GM10266 (cell line): Measurements from ENCODE around the gene EYS.
"Not testable (repeated sequence)": the region's sequence is repeated elsewhere in the genome, so short reads cannot be mapped to it uniquely, and the experiment has no call there.

ENCODE experiments used
- DNase-seq: peaks from one replicate; pipeline ENCODE4 v3.0.0; 2012; ENCODE audit errors: extremely low spot score
- TF ChIP-seq, protein P1 (sequence below): IDR thresholded peaks from 2 replicates; pipeline ENCODE4 v1.5.1; 2012; ENCODE audit warnings: mild to moderate bottlenecking, low read depth; ENCODE audit not compliant: control insufficient read depth, insufficient read depth; ENCODE audit errors: missing control alignments

Gene EYS

DNA sequence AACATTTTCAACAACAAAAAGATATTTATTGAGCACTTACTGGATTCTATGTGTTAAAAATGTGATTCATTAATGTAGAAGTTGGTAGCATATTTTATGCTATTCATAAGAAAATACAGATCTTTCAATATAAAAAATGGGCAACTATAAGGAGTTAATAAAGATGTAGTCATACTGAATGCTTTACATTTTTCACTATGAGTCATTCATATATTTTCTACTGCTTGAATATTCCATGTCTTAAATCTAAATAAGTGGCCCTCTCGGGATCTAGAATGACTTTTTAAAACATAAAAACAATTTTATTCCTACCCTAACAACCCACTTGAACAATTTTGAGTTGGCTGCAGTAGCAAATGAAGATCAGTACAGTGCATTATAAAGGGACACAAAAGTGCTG is 1709.3 kb downstream of the EYS start:
- DNase-seq, result no peak
- TF ChIP-seq, protein P1, sequence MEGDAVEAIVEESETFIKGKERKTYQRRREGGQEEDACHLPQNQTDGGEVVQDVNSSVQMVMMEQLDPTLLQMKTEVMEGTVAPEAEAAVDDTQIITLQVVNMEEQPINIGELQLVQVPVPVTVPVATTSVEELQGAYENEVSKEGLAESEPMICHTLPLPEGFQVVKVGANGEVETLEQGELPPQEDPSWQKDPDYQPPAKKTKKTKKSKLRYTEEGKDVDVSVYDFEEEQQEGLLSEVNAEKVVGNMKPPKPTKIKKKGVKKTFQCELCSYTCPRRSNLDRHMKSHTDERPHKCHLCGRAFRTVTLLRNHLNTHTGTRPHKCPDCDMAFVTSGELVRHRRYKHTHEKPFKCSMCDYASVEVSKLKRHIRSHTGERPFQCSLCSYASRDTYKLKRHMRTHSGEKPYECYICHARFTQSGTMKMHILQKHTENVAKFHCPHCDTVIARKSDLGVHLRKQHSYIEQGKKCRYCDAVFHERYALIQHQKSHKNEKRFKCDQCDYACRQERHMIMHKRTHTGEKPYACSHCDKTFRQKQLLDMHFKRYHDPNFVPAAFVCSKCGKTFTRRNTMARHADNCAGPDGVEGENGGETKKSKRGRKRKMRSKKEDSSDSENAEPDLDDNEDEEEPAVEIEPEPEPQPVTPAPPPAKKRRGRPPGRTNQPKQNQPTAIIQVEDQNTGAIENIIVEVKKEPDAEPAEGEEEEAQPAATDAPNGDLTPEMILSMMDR, result no peak

DNA sequence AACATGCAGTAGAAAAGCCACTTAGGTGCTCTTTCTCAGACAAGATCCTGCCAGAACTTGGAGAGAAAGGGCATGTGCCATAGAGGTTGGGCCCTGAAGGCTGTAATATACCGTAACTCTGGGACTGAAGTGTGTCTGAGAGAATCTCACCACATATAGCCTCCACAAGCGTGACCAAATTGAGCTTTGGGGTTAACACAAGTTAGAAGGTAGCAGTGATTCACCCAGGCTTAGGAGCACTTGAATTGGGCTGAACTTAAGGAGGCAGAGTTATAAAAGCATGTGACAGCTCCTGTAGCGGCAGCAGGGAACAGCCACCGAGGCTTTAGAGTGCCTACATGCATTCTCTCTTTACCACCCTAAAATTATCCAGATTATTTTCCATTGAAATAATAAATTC is 1709.8 kb downstream of the EYS start:
- TF ChIP-seq, protein P1, result no peak
- no peak for DNase-seq

DNA sequence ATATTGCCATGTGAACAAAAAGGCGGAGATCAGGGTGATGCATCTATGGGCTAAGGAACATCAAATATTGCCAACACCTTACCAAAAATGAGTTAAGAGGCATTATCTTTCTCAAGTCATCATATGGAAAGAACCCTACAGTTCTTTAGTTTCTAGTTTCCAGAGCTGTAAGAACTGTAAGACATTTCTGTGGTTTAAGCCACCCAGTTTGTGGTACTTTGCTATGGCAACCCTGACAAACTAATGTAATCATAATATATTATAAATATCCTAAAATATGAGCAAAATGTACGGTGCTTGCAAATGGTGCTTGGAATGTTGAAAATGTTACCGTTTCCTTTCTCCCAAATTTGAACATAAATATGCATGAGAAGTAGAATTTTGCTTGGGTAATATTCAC is 1721.8 kb downstream of the EYS start:
- no peak for DNase-seq
- TF ChIP-seq, protein P1, result no peak

DNA sequence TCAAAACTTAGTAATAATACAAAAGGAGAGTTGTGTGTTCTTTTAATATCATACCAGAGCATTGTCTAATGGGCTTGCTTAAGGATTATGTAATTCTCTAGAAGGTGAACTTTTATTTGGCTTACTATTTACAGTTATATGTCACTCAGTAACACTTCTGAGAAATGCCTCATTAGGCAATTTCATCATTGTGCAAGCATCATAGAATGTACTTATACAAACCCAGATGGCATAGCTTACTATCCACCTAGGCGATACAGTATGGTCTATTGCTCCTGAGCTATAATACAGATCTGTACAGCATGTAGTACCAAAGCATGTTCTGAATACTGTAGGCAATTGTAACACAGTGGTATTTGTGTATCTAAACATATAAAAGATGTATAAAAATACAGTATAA is 1731.3 kb downstream of the EYS start:
- no peak for DNase-seq

DNA sequence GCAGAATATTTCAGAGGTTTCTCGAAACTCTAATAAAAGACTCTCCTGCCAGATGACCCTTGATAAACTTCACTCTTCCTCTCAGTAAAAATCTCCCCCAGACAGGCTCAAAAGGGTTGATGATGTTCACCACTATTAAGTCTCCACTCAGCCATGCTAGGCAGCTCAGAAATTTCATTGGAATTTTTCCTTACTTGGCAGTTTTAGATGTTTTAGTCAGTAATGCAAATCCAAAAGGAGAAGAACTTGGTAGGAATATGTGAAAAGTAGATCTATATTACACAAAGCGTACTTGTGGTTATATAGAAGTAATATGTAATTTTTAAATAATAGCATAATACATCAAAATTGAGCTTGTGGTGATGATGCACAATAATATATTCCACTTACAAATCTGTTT is 1738.4 kb downstream of the EYS start:
- DNase-seq, result no peak
- TF ChIP-seq, protein P1, result no peak

More for the DNA sequence above, 1731.3 kb downstream of the EYS start:
- TF ChIP-seq, protein P1, result no peak

DNA sequence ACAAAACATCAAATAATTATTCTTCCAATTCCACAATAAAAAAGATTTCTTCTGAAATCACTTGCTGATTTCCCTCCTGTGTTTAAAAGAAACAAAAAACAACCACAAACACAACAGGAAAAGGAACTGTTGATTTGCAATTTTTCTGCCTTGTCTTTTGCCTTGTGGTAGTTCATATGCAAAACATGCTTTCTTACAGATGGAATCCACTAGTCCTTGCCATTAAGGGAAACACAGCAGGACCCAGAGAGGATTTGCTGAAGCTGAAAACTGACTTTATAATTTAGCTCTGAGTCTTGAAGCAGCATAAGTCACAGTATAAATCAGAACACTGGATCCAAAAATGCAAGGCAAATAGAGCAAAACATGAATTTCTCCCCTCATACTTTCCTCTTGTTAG is 1742.7 kb downstream of the EYS start:
- DNase-seq, result no peak
- TF ChIP-seq, protein P1, result no peak

DNA sequence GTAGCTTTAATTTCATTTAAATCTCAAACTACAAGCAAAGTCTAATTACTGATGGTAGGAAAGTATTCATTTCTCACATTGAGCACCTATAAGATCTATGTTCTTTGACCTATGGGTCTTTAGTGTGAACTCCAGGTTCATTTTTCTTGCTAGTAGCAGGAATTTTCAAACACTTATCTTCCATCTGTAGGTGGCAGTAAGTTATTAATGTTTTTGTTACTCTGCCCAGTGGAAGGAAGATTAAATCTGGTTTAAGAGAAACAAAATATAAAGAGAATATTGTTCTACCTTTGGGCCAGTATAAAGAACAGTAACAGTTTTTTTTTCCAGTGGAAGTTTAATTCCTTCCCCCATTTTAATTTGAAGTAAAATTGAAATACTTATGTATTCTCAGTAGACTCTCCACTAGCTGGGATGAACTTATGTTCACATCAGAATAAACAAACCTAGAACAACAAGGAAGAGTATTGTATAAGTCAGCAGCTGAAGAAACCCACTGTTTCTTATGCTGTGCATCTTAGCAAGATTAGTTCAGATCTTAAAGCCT is 1743.2 kb downstream of the EYS start:
- DNase-seq, result no peak
- TF ChIP-seq, protein P1, result no peak

DNA sequence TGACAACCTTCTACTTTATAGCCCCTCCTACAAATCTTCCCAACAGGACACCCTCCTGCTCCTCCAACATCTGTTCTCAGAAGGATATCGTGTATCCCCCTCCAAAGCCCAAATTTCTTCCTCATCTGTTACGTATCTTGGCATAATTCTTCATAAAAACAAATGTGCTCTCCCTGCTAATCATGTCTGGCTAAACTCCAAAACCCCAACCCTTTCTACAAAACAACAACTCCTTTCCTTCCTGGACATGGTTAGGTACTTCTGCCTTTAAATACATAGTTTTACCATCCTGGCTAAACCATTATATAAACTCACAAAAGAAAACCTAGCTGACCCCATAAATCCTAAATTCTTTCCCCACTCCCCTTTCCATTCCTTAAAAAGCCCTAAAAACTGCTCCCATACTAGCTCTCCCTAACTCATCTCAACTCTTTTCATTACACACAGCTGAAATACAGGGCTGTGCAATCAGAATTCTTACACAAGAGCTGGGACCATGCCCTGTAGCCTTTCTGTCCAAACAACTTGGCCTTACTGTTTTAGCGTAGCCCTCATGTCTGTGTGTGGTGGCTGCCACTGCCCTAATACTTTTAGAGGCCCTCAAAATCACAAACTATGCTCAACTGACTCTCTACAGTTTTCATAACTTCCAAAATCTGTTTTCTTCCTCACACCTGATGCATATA is 1753.5 kb downstream of the EYS start:
- not testable (repeated sequence) for DNase-seq
